ENCODE results near the gene KLHL28.

Gene KLHL28

GRCh38 chr14:44945264-44945663, 16.5 kb downstream of the KLHL28 start:
- Mint-ChIP-seq H3K27ac (no peak overlapping the region), H3K4me3 (no peak overlapping the region), H3K9me3 (no peaks in the 10 kb centered on the region), H3K27me3 (no peaks in the 10 kb centered on the region), H3K36me3 (ENCODE audit: low read depth) (peaks cover 78% of the 10 kb centered on the region), H3K4me1 (ENCODE audit: low read depth) (peaks cover 37% of the 10 kb centered on the region)
- DNase-seq, result no peak

GRCh38 chr14:44944107-44944506, 17.6 kb downstream of the KLHL28 start:
- H3K36me3 Mint-ChIP-seq (ENCODE audit: low read depth), result peaks cover 85% of the 10 kb centered on the region
- H3K27ac Mint-ChIP-seq, result no peak overlapping the region
- H3K4me3 Mint-ChIP-seq, result no peak overlapping the region
- DNase-seq, result no peak
- peaks cover 36% of the 10 kb centered on the region for H3K4me1 Mint-ChIP-seq (ENCODE audit: low read depth)
- H3K9me3 Mint-ChIP-seq, result no peaks in the 10 kb centered on the region
- no peaks in the 10 kb centered on the region for H3K27me3 Mint-ChIP-seq

DNA sequence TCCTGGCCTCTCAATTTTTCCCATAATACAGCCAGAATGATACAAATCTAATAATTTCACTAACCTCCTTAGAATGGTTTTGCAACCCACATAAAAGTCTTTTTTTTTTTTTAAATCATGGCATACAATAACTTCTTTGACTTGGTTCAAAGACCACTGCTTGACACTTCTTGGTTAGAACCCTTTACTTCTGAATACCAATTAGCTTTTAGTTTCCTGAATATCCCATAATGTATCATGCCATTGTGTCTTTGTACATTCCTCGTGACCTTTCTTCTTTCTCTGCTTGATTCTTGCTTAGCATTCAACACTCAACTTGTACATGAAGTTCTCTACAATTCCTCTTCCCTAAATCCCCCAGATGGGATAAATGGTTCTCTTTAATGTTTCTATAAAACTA, 19.3 kb downstream of the KLHL28 start:
- Mint-ChIP-seq H3K9me3 (peaks cover 3% of the 10 kb centered on the region), H3K27ac (no peak overlapping the region), H3K36me3 (ENCODE audit: low read depth) (peaks cover 86% of the 10 kb centered on the region), H3K27me3 (no peaks in the 10 kb centered on the region), H3K4me3 (no peak overlapping the region), H3K4me1 (ENCODE audit: low read depth) (peaks cover 35% of the 10 kb centered on the region)
- no peak for DNase-seq

DNA sequence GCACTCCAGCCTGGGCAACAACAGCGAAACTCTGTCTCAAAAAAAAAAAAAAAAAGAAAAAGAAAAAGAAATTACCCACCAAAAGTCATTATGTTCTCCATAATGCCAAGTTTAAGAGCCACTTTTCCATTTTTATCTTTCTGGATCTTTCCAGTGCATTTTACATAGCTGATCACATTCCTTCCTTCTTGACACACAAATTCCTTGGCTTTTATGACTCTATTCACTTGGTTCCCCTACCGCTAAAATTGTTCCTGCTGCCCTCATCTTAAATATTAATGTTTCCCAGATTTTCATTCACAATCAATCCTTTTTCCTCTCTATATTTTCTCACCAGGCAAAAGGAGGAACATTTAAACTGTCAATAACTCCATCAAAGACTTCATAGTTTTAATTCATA, 20.2 kb downstream of the KLHL28 start:
- DNase-seq, result no peak
- H3K36me3 Mint-ChIP-seq (ENCODE audit: low read depth), result peaks cover 83% of the 10 kb centered on the region
- H3K27me3 Mint-ChIP-seq, result no peaks in the 10 kb centered on the region
- peaks cover 37% of the 10 kb centered on the region for H3K4me1 Mint-ChIP-seq (ENCODE audit: low read depth)
- H3K4me3 Mint-ChIP-seq, result no peak overlapping the region
- H3K9me3 Mint-ChIP-seq, result peaks cover 3% of the 10 kb centered on the region
- peak overlapping the region; percentile 27 for H3K27ac Mint-ChIP-seq

GRCh38 chr14:44940944-44941343, 20.8 kb downstream of the KLHL28 start:
- Mint-ChIP-seq H3K27me3 (no peaks in the 10 kb centered on the region), H3K36me3 (ENCODE audit: low read depth) (peaks cover 84% of the 10 kb centered on the region), H3K27ac (peak overlapping the region; percentile 62), H3K9me3 (peaks cover 3% of the 10 kb centered on the region), H3K4me3 (no peak overlapping the region), H3K4me1 (ENCODE audit: low read depth) (peaks cover 43% of the 10 kb centered on the region)
- DNase-seq, result no peak

DNA sequence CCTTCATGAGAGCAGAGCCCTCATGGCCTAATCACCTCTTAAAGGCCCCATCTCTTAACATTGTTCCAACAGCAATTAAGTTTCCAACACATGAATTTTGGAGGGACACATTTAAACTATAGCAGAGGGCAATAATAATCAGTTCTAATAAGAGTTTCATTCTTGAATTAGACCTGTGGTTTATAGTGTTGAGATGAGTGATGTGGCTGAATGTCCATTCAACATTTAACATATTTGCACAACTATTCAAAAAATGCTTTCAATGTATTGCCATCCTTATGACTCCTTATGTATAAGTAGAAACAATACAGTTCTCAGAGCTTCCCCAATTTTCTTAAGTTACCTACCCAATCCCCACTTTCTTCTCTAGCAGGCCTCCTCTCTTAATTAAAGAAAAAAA, 21.5 kb downstream of the KLHL28 start:
- no peak overlapping the region for H3K27ac Mint-ChIP-seq
- H3K36me3 Mint-ChIP-seq (ENCODE audit: low read depth), result peaks cover 79% of the 10 kb centered on the region
- H3K4me1 Mint-ChIP-seq (ENCODE audit: low read depth), result peaks cover 38% of the 10 kb centered on the region
- no peak overlapping the region for H3K4me3 Mint-ChIP-seq
- DNase-seq, result no peak
- no peaks in the 10 kb centered on the region for H3K27me3 Mint-ChIP-seq
- peaks cover 3% of the 10 kb centered on the region for H3K9me3 Mint-ChIP-seq

DNA sequence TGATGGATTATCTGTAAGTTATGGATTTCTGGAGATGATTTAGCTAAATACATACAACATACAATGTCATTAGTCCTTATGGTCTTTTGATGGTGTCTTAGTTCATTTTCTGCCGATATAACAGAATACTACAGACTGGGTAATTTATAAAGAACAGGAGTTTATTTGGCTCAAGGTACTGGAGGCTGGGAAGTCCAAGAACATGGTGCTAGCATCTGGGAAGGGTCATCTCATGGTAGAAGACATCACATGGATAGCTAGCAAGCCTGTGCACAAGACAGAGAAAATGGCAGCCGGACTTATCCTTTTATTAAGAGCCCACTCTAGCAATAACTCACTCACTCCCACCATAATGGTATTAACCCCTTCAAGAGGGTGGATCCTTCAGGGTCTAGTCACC, 24.2 kb downstream of the KLHL28 start:
- Mint-ChIP-seq H3K9me3 (peaks cover 3% of the 10 kb centered on the region), H3K4me3 (no peak overlapping the region), H3K36me3 (ENCODE audit: low read depth) (peaks cover 79% of the 10 kb centered on the region), H3K27me3 (no peaks in the 10 kb centered on the region), H3K27ac (no peak overlapping the region), H3K4me1 (ENCODE audit: low read depth) (peaks cover 44% of the 10 kb centered on the region)
- no peak for DNase-seq

DNA sequence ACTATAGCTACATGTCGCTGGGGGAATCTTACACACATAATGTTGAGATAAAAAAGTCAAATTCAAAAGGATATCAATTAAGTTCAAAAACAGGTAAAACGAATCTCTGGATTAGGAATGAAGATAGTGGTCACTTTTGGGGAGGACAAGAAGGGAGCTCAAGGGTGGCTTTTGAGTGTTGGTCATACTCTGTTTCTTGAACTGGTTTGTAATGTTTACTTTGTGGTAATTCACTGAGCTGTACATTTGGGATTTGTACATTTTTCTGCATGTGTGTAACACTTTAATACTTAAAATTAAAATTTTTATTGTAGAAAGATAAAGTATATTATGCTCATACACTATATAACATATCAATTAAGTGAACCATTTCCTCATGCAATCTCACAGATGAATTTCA, 26.6 kb downstream of the KLHL28 start:
- peaks cover 3% of the 10 kb centered on the region for H3K9me3 Mint-ChIP-seq
- no peak overlapping the region for H3K27ac Mint-ChIP-seq
- DNase-seq, result no peak
- H3K4me1 Mint-ChIP-seq (ENCODE audit: low read depth), result peaks cover 39% of the 10 kb centered on the region
- H3K27me3 Mint-ChIP-seq, result no peaks in the 10 kb centered on the region
- H3K36me3 Mint-ChIP-seq (ENCODE audit: low read depth), result peaks cover 76% of the 10 kb centered on the region
- no peak overlapping the region for H3K4me3 Mint-ChIP-seq

DNA sequence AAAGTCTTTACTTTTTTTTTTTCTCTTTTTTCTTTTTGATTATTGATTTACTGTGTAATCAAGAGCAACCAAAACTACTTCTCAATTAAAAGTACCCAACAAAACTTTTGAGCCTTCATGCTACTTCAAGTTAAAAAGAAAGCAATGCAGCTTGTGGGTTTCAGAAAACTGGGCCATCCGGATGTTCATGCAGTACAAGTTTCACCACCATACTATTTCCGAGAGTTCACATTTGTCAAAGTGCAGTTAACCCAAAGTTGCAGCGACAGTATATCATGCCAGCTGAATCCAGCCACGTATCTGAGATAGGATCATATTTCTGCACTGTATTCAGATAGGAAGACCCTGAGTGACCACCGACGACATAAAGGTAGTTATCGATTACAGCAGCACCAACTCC, 33.0 kb downstream of the KLHL28 start:
- peaks cover 20% of the 10 kb centered on the region for H3K4me1 Mint-ChIP-seq (ENCODE audit: low read depth)
- peaks cover 37% of the 10 kb centered on the region for H3K36me3 Mint-ChIP-seq (ENCODE audit: low read depth)
- no peaks in the 10 kb centered on the region for H3K27me3 Mint-ChIP-seq
- no peak overlapping the region for H3K27ac Mint-ChIP-seq
- no peaks in the 10 kb centered on the region for H3K9me3 Mint-ChIP-seq
- no peak for DNase-seq
- H3K4me3 Mint-ChIP-seq, result no peak overlapping the region

GRCh38 chr14:44914849-44915248, 46.9 kb downstream of the KLHL28 start:
- H3K9me3 Mint-ChIP-seq, result peaks cover 6% of the 10 kb centered on the region
- H3K4me3 Mint-ChIP-seq, result no peak overlapping the region
- H3K36me3 Mint-ChIP-seq (ENCODE audit: low read depth), result no peaks in the 10 kb centered on the region
- H3K4me1 Mint-ChIP-seq (ENCODE audit: low read depth), result peaks cover 11% of the 10 kb centered on the region
- H3K27ac Mint-ChIP-seq, result no peak overlapping the region
- peaks cover 32% of the 10 kb centered on the region for H3K27me3 Mint-ChIP-seq
- no peak for DNase-seq

DNA sequence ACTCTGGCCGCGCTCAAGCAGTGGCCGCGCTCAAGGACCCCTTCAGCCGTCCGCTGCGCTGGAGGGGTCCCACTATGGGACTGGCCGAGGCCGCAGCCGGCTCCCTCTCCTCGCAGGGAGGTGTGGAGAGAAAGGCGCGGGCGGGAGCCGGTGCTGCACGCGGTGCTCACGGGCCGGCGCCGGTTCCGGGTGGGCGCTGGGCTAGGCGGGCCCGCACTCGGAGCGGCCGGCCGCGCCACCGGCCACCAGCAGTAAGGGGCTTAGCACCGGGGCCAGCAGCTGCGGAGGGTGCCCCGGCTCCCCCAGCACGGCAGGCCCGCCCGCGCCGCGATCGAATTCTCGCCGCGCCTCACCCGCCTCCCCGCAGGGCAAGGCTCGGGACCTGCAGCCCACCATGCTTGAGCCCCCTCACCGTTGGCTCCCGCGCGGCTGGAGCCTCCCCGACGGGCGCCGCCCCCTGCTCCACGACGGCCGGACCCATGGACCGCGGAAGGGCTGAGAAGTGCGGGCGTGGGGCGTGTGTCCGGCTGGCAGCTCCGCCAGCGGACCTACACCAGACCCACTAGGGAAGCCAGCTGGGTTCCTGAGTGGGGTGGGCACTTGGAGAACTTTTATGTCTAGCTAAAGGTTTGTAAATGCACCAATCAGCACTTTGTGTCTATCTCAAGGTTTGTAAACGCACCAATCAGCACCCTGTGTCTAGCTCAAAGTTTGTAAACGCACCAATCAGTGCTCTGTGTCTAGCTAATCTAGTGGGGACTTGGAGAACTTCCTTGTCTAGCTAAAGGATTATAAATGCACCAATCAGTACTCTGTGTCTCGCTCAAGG, 49.5 kb downstream of the KLHL28 start:
- H3K27ac Mint-ChIP-seq, result no peak overlapping the region
- H3K4me1 Mint-ChIP-seq (ENCODE audit: low read depth), result peaks cover 11% of the 10 kb centered on the region
- no peaks in the 10 kb centered on the region for H3K36me3 Mint-ChIP-seq (ENCODE audit: low read depth)
- peaks cover 39% of the 10 kb centered on the region for H3K27me3 Mint-ChIP-seq
- no peak overlapping the region for H3K4me3 Mint-ChIP-seq
- DNase-seq, result no peak
- H3K9me3 Mint-ChIP-seq, result peaks cover 6% of the 10 kb centered on the region

DNA sequence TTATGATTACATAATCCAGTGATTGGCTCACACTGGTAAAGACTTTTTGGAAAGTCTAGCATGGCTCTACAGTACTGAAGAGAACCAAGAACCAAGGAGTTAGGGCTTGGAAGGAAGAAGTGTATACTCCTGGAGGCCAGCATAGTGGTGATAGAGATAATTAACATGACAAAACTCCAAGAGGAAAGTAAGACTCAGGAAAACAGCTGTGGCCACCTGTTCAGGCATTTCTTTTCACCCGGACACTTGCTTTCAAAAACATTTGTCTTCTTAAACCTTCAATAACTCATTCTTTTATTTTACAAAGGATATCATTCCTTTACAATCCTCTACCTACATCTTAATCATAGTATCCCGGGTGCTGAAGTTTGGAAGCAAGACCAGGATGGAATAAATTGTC, 50.9 kb downstream of the KLHL28 start:
- Mint-ChIP-seq H3K36me3 (ENCODE audit: low read depth) (no peaks in the 10 kb centered on the region), H3K4me3 (no peak overlapping the region), H3K27ac (no peak overlapping the region), H3K27me3 (peaks cover 39% of the 10 kb centered on the region), H3K4me1 (ENCODE audit: low read depth) (peaks cover 11% of the 10 kb centered on the region), H3K9me3 (peaks cover 6% of the 10 kb centered on the region)
- DNase-seq, result no peak

DNA sequence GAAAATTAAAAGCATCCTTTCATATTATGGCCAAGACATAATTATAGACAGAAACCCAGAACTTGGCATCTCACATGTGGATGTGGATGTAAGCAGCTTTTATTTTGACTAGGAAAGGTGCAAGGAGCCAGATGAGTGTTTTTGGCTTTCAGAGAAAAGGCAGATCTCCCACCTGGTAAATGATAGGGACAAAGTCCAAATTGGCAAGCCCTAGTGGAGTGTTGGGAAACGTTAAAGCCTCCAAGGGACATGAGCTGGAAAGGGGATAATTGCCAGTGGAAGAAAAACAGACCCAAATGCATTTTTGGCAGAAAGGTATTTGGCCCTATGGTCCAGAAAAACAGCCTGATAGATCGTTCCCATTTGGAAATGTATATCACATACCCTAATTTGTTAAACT, 60.1 kb downstream of the KLHL28 start:
- no peaks in the 10 kb centered on the region for H3K9me3 Mint-ChIP-seq
- no peak for DNase-seq
- H3K36me3 Mint-ChIP-seq (ENCODE audit: low read depth), result peaks cover 9% of the 10 kb centered on the region
- H3K4me1 Mint-ChIP-seq (ENCODE audit: low read depth), result peaks cover 18% of the 10 kb centered on the region
- no peak overlapping the region for H3K4me3 Mint-ChIP-seq
- H3K27me3 Mint-ChIP-seq, result no peaks in the 10 kb centered on the region
- no peak overlapping the region for H3K27ac Mint-ChIP-seq

GRCh38 chr14:44898551-44898950, 63.2 kb downstream of the KLHL28 start:
- H3K27me3 Mint-ChIP-seq, result no peaks in the 10 kb centered on the region
- no peaks in the 10 kb centered on the region for H3K9me3 Mint-ChIP-seq
- no peak for DNase-seq
- H3K27ac Mint-ChIP-seq, result peak overlapping the region; percentile 72
- peaks cover 3% of the 10 kb centered on the region for H3K36me3 Mint-ChIP-seq (ENCODE audit: low read depth)
- peak overlapping the region; percentile 87 for H3K4me3 Mint-ChIP-seq
- H3K4me1 Mint-ChIP-seq (ENCODE audit: low read depth), result peaks cover 23% of the 10 kb centered on the region

DNA sequence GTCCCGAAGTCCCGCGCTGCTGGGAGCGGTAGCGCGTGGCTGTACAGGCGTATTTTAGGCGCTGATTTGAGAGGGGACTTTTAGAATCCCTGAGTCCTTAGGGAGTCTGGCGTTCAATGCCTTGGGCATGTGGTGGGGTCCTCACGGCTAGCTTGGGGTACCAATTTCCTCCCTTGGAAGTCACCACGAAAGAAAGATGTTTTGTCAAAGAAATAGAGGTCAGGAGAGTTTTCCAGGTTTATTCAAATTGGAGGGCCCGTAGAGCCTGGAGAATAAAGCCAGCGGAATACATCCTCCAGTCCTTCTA, 63.9 kb downstream of the KLHL28 start:
- no peak for DNase-seq
- Mint-ChIP-seq H3K27me3 (no peaks in the 10 kb centered on the region), H3K4me1 (ENCODE audit: low read depth) (peaks cover 23% of the 10 kb centered on the region), H3K4me3 (peak overlapping the region; percentile 87), H3K36me3 (ENCODE audit: low read depth) (peaks cover 3% of the 10 kb centered on the region), H3K9me3 (no peaks in the 10 kb centered on the region), H3K27ac (peak overlapping the region; percentile 72)

Data from activated T-cell treated with anti-CD3 and anti-CD28 coated beads, Interleukin-2, amount 50 U/mL, for 24 hours (primary cell).